Mammary epithelial cell (primary cell): ENCODE measurements around the gene BAIAP3.

Experiments used
- EZH2 ChIP-seq: IDR thresholded peaks from 2 replicates; pipeline ENCODE4 v1.6.1; 2012; ENCODE audit warnings: low read length, inconsistent platforms, borderline replicate concordance
- TF ChIP-seq, protein P1 (sequence below), 2 donors: IDR thresholded peaks in 1 of 2; conservative IDR thresholded peaks in 1 of 2; 2 replicates each; pipeline ENCODE4 v1.5.1; 2011 to 2012; ENCODE audit warnings: inconsistent platforms in 2 of 2, low read length in 2 of 2, mild to moderate bottlenecking in 2 of 2, control low read depth in 1 of 2, low read depth in 1 of 2; ENCODE audit not compliant: insufficient read depth in 1 of 2; ENCODE audit errors: extremely low read depth in 1 of 2

DNA sequence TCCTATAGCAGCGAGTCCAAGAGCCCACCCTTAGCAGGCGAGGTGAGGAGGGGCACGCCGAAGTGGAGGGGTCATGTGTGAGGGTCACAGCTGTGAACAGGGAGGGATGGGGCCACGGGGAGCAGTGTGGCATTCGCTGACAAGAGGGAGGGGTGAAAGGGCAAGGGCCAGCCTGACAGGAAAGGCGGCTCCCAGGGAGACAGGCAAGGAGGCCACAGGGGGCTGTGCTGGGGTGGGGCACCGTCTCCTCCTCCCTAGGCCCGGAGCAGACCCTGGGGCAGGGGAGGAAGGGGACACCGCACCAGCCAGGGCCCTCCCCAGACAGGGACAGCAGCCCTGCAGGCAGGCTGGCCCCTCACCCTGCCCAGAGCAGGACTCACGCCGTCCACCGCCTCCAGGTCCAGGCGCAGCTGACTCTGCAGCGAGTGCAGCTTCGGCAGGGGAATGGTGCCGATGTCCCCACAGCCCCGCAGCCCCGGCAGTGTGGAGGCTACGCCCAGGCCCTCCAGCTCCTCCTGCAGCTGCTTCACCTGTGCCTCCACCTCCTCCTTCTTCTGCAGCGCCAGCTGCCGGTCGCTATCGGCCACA lies 33.4 kb downstream of the BAIAP3 start:
- TF ChIP-seq, protein P1, sequence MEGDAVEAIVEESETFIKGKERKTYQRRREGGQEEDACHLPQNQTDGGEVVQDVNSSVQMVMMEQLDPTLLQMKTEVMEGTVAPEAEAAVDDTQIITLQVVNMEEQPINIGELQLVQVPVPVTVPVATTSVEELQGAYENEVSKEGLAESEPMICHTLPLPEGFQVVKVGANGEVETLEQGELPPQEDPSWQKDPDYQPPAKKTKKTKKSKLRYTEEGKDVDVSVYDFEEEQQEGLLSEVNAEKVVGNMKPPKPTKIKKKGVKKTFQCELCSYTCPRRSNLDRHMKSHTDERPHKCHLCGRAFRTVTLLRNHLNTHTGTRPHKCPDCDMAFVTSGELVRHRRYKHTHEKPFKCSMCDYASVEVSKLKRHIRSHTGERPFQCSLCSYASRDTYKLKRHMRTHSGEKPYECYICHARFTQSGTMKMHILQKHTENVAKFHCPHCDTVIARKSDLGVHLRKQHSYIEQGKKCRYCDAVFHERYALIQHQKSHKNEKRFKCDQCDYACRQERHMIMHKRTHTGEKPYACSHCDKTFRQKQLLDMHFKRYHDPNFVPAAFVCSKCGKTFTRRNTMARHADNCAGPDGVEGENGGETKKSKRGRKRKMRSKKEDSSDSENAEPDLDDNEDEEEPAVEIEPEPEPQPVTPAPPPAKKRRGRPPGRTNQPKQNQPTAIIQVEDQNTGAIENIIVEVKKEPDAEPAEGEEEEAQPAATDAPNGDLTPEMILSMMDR (conservative IDR thresholded peaks at IDR 0.05 in 1 of 2, IDR thresholded peaks at IDR 0.05 in 1 of 2; ENCODE audit: extremely low read depth in 1 of 2, insufficient read depth in 1 of 2, low read depth in 1 of 2, low read length in 2 of 2), result no peak
- TF ChIP-seq EZH2, result no peak
